ENCODE measurements around the gene DDX5.

DDX5 gene

GRCh38 chr17:64506201-64506575 lies at the start of gene DDX5:
DDX5 (minus strand) TSS chr17:64506289; CDS start chr17:64506119, 170 bp downstream.
- peak; percentile 80 for DNase-seq

- DNase-seq: no peak
Observed at GRCh38 chr17:64555281-64555680, 49.2 kb upstream of the DDX5 start.

- no peak for DNase-seq
Observed at GRCh38 chr17:64554028-64554637, 48.0 kb upstream of the DDX5 start.

GRCh38 chr17:64551461-64551860 lies 45.4 kb upstream of the DDX5 start:
- no peak for DNase-seq

GRCh38 chr17:64547319-64547718 lies 41.2 kb upstream of the DDX5 start:
- no peak for DNase-seq

- no peak for DNase-seq
Observed at GRCh38 chr17:64546716-64547115, 40.6 kb upstream of the DDX5 start.

GRCh38 chr17:64544742-64545141 lies 38.7 kb upstream of the DDX5 start:
- no peak for DNase-seq

GRCh38 chr17:64540118-64540776 lies 34.2 kb upstream of the DDX5 start:
- no peak for DNase-seq

GRCh38 chr17:64538508-64539130 lies 32.5 kb upstream of the DDX5 start:
- no peak for DNase-seq

GRCh38 chr17:64537488-64537887 lies 31.4 kb upstream of the DDX5 start:
- DNase-seq: no peak

- no peak for DNase-seq
Observed at GRCh38 chr17:64536913-64537312, 30.8 kb upstream of the DDX5 start.

GRCh38 chr17:64535357-64535756 lies 29.3 kb upstream of the DDX5 start:
- DNase-seq: no peak

GRCh38 chr17:64534187-64534586 lies 28.1 kb upstream of the DDX5 start:
- DNase-seq: no peak

- DNase-seq: no peak
Observed at GRCh38 chr17:64533784-64534183, 27.7 kb upstream of the DDX5 start.

GRCh38 chr17:64532409-64532808 lies 26.3 kb upstream of the DDX5 start:
- DNase-seq: no peak

- no peak for DNase-seq
Observed at GRCh38 chr17:64531955-64532371, 25.9 kb upstream of the DDX5 start.

GRCh38 chr17:64529221-64529620 lies 23.1 kb upstream of the DDX5 start:
- DNase-seq: no peak

- DNase-seq: no peak
Observed at GRCh38 chr17:64527914-64528313, 21.8 kb upstream of the DDX5 start.

GRCh38 chr17:64520359-64520758 lies 14.3 kb upstream of the DDX5 start:
- DNase-seq: no peak

GRCh38 chr17:64519601-64520000 lies 13.5 kb upstream of the DDX5 start:
- no peak for DNase-seq

- DNase-seq: no peak
Observed at GRCh38 chr17:64515829-64516228, 9.7 kb upstream of the DDX5 start.

GRCh38 chr17:64515419-64515818 lies 9.3 kb upstream of the DDX5 start:
- no peak for DNase-seq

GRCh38 chr17:64509179-64509578 lies 3.1 kb upstream of the DDX5 start:
- DNase-seq: no peak

- DNase-seq: no peak
Observed at GRCh38 chr17:64508683-64509082, 2.6 kb upstream of the DDX5 start.

- peak; percentile 35 for DNase-seq
Observed at GRCh38 chr17:64507413-64507782, 1.3 kb upstream of the DDX5 start.
